ENCODE measurements around the gene PACSIN1.

PACSIN1 gene, protein sequence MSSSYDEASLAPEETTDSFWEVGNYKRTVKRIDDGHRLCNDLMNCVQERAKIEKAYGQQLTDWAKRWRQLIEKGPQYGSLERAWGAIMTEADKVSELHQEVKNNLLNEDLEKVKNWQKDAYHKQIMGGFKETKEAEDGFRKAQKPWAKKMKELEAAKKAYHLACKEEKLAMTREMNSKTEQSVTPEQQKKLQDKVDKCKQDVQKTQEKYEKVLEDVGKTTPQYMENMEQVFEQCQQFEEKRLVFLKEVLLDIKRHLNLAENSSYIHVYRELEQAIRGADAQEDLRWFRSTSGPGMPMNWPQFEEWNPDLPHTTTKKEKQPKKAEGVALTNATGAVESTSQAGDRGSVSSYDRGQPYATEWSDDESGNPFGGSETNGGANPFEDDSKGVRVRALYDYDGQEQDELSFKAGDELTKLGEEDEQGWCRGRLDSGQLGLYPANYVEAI

DNA sequence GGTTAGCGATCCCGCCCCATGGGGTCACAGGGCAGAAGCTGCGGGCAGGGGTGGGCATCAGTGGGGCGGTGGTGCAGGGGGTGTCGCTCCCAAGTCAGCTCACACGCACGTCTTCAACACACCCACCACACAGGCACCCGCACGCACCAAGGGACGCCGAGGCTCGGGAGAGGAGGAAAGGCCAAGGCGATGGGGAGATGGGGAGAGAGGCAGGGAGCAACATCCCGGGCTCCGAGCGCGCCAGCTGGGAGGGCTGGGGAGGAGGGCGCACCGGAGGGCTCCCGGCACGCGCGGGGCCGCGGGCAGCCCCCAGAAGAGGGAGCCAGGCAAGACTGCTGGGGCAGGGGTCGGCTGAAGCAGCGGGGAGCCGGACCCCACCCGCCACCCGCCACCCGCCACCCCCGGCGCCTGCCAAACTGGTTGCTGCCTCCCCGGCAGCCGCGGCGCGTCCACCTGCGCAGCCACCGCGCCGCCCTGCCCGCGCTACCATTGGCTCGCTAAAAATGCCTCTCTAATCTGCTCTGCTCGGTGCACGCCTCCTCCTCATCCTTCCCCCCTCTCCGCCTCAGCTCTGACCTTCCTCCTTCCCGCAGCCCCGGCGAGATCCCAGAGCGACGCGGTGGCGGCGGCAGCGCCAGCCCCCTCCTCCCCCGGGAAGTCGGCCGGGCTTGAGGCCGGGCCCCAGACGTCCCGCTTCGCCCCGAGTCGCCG lies at the start of gene PACSIN1:
PACSIN1 (plus strand) TSS at position 546 of the 711 bp plus-strand sequence. CDS start 60,230 bp downstream, outside the sequence.
- peak in 2 of 14 donors; percentile 37 to 90 for DNase-seq

DNA sequence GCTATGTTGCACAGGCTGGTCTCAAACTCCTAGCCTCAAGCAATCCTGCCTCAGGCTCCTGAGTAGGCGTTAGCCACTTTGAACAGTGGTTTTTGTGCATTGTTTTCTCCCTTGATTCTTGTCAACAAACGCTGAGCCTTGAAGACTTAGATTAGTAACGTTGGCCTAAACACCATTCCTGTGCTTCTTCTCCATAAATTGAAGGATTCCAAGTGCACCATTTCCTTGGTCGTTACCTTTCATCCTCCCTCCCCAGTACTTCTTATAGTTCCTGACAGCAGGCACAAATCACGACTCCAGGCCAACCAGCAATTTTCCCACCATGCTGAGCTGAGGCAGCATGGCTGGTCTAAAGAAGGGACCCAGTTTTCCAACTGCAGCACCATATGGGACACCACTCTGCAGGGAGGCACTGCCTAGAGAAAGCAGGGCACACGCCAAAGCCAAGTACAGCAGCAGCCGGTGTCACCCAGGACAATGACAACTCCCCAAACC lies 49.0 kb upstream of the PACSIN1 start:
- peak in 1 of 14 donors; percentile 69 for DNase-seq

DNA sequence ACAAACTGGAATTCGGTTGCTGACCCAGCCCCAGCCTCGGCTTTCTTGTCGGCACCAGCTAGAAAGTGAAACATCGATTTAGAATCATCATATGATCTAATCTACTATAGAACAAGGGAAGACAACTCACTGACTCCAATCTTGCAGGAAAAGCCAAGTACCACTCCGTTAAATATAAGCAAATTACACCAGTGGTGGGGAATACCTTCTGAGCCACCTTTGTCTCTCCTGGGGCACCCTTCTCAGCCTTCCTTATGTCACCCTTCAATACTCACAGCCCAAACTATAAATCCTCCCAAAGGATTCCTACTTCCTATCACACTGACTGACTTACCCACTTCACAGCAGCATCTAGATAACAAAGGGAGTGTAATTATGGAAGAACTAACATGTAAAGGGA lies 47.5 kb upstream of the PACSIN1 start:
- no peak for DNase-seq

DNA sequence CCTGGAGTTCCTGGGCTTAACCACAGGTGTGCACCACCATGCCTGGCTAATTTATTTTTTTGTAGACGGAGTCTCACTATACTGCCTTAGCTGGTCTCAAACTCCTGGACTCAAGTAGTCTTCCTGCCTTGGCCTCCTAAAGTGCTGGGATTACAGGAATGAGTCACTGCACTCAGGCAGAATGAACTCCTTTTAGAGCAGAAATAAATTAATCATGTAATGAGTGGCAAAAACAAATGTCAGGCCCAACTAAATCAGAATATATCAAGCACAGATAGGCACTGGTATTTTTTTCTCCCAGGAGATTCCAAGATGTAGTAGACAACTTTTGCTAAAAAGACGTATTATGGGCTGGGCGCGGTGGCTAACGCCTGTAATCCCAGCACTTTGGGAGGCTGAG lies 42.6 kb upstream of the PACSIN1 start:
- no peak for DNase-seq

DNA sequence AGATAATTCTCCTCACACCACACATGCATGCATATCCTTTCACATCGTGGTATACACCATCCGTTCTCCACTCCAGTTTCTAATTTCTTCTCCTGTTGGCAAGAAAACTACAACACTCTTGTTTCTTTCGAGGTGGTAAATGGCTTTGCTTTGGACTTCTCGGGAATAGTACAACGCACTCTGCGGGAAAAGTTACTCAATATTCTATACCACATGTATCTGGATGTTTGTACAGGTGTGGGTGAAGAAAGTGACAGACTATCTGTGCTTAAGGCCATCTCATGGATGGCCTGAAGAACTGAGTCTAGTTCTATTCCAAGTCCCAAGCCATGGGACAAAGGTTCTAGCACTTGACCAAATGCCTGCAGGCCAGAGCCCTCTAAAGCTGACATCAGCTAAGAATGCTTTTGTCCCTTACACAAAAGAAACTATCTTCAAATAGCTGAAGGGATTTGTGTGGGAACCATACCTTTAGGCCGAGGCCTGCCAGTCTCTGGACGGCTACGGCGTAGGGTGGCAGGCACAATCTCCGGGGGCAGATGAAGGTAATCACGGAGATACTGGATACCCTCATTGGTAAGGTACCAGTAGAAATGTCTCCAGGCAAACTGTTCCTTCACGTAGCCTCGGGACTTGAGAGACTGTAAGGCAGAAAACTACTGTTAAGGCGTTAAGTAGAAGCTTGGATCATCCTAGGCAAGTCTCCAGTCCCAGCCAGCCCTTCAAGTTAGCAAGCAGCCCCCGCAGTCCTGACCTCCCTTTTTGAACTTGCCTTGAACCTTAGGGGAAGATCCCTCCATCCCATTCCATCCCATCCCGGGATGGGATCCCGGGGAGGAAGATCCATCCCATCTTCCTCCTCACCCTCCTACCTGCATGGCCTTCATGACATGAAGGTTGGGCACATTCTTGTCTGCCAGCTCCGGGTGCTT lies 41.4 kb upstream of the PACSIN1 start:
- DNase-seq: no peak

DNA sequence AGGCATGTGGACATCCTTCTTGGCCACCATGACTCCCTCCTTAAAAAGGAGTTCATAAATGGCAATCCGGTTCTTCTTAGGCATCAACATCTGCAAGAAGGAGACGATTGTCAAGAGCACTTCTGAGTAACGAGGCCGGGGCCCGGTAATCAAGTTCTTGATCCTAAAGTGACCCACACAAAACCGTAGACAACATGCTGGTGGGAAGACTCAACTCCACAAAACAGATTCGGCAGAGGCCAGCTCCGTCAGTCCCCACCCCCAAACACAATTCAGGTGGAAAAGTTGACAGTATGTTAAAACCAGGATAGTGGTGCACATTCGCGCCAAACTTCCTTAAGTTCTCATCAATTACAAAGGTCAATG lies 40.8 kb upstream of the PACSIN1 start:
- DNase-seq: no peak

DNA sequence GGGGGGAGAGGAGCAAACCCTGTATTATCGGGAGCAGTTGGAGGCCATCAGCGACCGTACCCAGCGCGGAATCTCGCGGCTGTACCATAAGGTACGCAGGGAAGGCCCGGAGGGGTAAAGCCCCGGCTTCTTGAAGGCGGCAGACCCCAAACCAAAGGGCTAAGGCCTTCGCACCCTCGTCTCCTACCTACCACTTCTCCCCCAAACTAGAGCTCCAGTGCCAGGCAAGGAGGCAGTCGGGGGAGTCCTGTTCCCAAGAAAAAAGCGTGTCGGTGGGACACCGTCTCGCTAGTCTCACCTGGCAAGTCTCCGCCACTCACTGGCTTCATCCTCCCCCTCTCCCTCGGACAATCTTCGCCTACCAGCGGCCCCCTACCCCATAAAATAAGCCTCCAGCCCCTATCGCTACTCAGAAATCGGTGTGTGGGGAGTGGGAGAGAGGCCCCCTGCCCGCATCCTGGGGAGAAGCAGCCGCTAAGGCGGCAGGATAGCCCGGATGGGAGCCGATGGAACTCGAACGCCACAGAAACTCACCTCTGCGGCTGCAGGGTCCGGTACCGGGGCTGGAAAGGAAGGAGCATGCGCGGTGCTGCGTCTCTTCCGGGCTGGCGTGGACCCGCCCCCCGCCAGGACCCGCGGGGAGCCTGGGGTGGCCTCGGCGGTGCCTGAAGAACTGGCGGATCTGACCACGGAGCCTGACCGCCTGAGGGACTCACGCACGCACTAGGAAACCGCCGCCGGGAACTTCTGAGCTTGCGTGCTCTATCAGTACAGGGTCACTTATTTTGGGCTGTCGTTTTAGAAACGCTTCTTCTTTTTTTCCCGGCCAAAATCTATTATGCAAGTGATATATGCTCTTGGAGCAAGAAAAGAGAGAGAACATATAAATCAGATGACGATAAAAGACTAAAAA lies 40.1 kb upstream of the PACSIN1 start, which contains the start of gene RPS10:
RPS10 (minus strand) TSS at position 572 of the 913 bp plus-strand sequence. CDS start 848 bp downstream, outside the sequence.
- peak; percentile 28 to 92 (median 86) for DNase-seq

DNA sequence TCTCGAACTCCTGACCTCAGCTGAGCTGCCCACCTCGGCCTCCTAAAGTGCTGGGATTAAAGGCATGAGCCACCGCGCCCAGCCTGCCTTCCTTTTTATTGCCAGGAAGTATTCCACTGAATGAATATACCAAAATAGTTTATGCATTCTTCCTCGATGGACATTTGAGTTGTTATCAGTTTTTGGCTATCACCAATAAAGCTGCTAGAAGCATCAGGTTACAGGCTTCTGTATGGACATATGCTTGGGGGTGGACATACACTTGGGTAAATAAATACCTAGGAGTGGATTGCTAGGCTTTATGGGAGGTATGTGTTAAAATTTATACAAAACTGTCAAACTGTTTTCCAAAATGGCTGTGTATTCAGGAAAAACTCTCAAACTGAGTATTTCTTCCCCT lies 30.0 kb upstream of the PACSIN1 start:
- no peak for DNase-seq

DNA sequence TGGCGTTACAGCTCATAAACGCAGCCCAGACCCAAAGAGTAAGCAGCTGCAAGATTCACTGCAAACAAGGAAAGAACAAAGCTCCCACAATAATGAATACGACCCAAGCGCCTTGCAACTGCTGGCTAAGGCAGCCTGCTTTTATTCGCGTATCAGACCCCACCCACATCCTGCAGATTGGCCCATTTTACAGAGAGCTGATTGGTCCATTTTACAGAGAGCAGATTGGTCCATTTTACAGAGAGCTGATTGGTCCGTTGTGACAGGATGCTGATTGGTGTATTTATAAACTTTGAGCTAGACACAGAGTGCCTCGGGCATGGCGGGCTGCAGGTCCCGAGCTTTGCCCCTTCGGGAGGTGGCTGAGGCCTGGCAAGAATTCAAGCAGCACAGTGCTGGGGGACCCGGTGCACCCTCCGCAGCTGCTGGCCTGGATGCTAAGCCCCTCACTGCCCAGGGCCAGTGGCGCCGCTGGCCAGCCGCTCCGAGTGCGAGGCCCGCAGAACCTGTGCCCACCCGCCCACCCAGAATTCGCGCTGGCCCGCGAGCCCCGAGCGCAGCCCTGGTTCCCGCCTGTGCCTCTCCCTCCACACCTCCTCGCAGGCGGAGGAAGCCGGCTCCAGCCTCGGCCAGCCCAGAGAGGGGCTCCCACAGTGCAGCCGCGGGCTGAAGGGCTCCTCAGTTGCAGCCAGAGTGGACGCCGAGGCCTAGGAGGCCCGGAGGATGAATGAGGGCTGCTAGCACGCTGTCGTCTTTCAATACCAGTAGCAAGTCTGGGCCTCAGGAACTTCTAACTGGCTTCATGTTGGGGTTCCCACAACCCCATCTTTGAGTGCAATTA lies 28.9 kb upstream of the PACSIN1 start:
- DNase-seq: no peak

DNA sequence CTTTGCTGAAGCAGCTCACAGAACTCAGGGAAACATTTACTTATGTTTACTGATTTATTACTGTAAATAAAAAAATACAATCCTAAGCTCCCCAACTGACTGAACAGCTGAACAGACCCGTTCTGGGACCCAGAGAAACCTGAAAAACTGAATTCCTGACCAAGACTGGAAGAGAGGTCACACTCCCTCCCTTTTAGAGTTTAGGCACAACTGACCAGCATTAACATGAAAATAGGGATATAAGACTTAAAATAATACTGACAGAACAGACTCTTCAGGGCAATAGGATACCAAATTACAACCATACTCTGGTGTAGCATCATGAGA lies 28.3 kb upstream of the PACSIN1 start:
- DNase-seq: no peak

DNA sequence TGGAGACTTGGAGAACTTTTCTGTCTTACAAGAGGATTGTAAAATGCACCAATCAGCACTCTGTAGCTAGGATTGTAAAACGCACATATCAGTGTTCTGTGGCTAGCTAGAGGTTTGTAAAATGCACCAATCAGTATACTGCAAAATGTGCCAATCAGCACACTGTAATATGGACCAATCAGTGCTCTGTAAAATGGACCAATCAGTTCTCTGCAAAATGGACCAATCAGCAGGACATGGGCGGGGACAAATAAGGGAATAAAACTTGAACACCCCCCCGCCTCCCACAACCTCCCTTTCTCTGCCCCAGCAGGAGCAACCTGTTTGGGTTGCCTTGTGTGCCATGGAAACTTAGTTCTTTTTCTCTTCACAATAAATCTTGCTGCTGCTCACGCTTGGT lies 27.2 kb upstream of the PACSIN1 start:
- no peak for DNase-seq

DNA sequence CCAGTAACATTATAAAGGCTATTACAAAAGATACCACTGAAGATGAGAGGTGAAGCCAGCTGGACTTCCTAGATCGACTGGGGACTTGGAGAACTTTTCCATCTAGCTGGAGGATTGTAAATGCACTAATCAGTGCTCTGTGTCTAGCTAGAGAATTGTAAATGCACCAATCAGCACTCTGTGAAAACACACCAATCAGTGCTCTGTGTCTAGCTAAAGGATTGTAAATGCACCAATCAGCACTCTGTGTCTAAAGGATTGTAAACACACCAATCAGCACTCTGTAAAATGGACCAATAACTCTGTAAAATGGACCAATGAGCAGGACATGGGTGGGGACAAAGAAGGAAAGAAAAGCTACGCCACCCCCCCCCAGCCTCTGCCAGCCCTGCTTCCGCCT lies 26.4 kb upstream of the PACSIN1 start:
- DNase-seq: no peak

DNA sequence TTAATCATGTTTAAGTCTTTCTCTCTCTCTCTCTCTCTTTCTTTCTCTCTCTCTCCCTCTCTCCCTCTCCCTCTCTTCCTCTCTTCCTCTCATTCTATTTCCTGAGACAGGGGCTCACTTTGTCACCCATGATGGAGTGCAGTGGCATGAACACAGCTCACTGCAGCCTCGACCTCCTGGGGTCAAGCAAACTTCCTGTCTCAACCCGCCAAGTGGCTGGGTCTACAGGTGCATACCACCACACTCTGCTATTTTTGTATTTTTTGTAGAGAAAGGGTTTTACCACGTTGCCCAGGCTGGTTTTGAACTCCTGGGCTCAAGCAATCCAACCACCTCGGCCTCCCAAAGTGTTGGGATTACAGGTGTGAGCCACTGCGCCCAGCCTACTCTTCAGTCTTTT lies 24.4 kb upstream of the PACSIN1 start:
- no peak for DNase-seq

DNA sequence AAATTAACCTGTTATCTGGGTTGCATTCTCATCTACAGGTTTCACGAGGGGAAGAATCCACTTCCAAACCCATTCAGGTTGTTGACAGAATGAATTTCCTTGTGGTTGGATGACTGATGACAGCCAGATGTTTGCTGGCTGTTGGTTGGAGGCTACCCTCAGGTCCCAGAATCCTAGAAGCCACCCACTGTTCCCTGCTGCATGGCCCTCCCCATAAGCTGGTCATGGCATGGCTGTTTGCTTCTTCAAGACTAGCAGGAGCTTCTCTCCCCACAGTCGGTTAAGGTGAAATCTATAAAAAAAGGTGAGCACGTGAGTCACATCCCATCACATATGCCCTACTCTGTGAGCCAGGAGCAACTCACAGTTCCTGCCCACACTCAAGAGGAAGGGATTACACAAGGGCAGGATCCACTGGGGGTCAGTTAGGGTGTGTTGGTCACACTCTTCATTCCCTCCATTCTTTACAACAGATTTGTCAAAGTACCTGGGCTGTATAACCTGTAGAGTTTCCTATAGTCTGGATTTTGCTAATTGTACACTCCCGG lies 20.5 kb upstream of the PACSIN1 start:
- no peak for DNase-seq

DNA sequence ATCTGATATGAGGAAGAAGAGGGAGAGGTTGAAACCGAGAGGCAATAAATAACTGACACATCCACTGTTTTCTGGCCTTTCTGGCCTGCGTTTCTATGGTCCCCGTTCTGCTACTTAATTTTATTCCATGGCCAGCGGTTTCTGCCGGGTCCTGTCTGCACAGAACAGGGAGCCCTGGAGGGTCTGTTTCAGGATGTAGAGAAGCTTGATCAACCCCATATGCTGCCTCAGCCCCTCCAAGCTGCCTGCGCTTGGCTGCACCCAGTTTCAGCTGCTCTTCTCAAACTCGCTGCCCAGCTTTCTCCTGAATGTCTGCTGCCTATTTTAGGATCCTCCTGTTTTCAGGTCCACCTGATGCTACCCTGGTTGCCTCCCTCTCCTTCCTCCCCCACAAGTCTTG lies 18.5 kb upstream of the PACSIN1 start:
- DNase-seq: peak in 1 of 14 donors; percentile 57

DNA sequence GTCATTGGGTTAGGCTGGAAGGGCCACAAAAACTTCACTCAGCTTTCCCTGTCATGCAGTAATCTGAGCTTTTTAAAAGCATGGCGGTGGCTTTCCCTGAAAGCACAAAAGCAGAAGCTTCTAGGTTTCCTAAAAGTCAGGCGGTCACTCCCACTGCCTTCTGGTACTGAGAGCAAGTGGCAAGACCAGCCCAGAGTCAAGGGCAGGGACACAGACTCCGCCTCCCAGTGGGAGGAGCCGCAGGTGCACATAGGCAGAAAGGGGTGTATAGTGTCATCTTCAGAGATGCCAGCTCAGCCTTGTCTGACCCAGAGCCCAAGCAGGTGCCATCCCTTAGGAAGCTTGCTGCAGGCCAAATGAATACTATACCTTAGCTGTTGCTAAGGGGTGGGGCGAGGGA lies 18.0 kb upstream of the PACSIN1 start:
- peak in 2 of 14 donors; percentile 46 to 96 for DNase-seq

DNA sequence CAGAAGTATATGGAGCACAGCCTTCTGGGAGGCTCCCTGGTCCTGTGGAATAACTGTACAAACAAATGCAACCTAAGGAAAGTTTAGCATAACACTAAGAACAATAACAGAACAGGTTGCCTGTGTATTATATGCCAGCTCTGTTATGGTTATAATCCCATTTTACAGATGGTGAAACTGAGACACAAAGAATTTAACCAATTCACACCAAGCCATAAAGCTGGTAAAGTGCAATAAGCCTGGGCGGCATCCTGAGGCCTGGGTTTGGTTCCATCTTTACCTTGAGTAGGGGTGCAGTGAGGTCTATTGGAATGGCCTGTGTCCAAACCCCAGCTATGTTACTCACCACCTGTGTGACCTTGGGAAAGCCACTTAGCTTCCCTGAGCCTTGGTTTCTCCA lies 14.7 kb upstream of the PACSIN1 start:
- no peak for DNase-seq

DNA sequence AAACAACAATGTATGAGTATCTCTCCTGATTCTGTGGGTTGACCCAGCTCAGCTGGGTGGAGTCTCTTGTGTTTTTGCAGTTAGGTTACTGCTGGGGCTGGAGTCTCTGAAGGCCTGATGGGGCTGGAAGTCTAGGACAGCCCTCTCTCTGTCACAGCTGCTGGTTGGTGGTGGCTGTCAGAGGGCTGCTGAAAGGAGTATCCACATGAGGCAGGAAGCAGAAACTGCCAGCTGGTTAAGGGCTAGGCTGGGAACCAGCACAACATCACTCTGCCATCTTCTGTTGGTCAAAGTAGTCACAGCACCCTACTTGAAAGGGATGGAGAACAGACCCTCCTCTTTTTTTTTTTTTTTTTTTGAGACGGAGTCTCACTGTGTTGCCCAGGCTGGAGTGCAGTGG lies 10.0 kb upstream of the PACSIN1 start:
- DNase-seq: no peak

DNA sequence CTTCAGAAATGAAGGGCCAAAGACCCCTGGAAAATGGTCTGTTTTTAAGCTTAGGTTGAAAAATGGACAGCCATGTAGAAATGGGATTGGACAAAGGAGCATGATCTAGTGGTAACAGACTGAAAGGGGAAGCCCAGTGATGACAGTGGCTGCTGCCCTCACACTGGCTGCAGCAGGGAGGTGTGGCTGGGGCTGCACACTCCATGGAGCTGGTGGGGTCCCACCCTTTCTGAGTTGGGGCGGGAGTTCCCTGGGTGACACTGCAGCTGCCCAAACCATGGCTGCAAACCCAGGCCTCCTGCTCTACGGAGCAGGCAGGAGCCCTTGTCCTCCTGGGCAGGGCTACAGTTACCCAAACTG lies 8.5 kb upstream of the PACSIN1 start:
- no peak for DNase-seq

Measured in C1 segment of cervical spinal cord (tissue), 14 donors.